ENCODE results near the gene NMBR.

GRCh38 chr6:142118925-142119324 is 28.0 kb downstream of the NMBR start:
- no peak for TF ChIP-seq MAX (IDR thresholded peaks at IDR 0.05; ENCODE audit: low read depth, low read length)
- TF ChIP-seq CTCF (IDR thresholded peaks at IDR 0.05; ENCODE audit: low read depth, low read length) = no peak
- no peak for TF ChIP-seq MYC (IDR thresholded peaks at IDR 0.05; ENCODE audit: low read depth, low read length)
- TF ChIP-seq POLR2A (IDR thresholded peaks at IDR 0.05; ENCODE audit: extremely low read depth, insufficient read length) = no peak

All from NB4 (cell line).